ENCODE measurements around the gene LMX1B. TPM values are rescaled to one million over a fixed set of nuclear protein-coding genes. Genes with fewer than 3 reads are reported as not detected.

Gene LMX1B
- total RNA-seq, 1 donor from 2014 or later, result under 0.01 TPM

DNA sequence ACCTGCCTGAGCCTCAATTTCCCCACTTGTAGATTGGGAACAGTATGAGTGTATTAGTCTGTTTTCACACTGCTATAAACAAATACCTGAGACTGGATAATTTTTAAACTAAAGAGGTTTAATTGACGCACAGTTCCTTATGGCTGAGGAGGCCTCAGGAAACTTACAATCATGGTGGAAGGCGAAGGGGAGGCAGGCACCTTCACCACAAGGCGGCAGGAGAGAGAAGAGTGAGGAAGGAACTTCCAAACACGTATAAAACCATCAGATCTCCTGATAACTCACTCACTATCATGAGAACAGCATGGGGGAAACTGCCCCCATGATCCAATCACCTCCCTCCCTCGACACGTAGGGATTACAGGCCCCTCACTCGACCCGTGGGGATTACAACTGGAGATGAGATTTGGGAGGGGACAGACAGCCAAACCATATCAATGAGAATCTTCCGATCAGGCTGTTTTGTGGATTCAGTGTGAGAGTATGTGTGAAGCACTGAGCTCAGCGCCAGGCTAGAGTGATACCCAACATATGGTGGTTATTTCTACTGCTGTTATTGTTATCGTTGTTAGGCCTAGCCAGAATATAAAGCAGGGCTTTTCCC, 14.6 kb upstream of the LMX1B start:
- no peak overlapping the region for H3K27ac ChIP-seq (ENCODE audit: low read depth, low read length)
- H3K36me3 ChIP-seq (ENCODE audit: control insufficient read depth in 3 of 3, insufficient read depth in 3 of 3, low read length in 3 of 3), result no peaks in the 10 kb centered on the region
- H3K9me3 ChIP-seq (ENCODE audit: control insufficient read depth in 3 of 3, low read length in 3 of 3), result no peaks in the 10 kb centered on the region
- no peak overlapping the region for H3K9ac ChIP-seq (ENCODE audit: low read depth in 1 of 3, low read length in 3 of 3)
- peaks cover 0 to 8% (median 3%) of the 10 kb centered on the region in 3 donors for H3K27me3 ChIP-seq (ENCODE audit: control insufficient read depth in 3 of 3, insufficient read depth in 3 of 3, low read length in 3 of 3)
- H3K4me3 ChIP-seq (ENCODE audit: low read length in 3 of 3), result no peak overlapping the region
- H3K4me1 ChIP-seq (ENCODE audit: control insufficient read depth in 3 of 3, insufficient read depth in 3 of 3, low read length in 3 of 3), result no peaks in the 10 kb centered on the region

DNA sequence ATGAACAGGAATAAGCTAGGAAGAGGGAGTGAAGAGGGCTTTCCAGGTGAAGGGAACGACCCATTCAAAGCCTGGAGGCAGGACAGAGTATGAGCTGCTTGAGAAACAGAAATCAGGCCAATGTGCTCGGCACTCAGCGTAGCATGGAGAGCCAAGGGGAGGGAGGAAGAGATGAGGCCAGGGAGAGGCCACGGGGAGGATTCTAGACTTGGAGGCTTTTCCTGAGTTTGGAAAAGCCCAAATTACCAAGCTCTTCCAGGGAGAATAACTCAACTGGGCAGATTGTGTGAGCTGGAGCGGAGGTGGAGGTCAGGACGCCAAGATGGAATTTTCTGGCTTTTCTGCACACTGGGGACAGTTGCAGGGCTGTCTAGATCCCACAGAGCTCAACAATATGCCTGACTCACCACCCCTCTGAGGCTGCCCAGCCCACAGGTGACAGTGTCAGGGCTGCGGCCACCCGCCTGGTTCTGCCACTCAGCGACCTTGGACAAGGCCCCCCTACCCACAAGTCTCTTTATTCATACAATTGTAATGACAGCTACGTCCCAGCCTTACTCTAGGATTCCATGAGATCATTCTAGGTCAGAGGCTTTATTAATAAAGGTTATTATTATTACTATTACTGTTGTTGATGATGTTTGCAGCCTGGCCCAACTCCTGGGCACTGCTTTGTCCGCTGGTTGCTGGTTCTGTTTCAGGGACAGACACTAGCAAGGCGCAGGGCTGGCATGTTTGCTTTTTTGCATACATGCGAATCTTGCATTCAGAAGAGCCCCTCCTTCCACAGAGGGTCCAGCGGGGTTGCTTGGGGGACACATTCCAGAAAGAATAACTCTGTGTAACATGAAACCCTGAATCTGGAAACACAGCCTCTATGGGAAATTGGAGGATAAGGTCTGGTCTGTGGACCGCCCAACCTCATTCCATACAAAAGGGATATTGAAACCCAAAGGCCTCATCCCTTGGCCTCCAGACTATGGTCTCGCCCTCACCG, 9.4 kb upstream of the LMX1B start:
- H3K4me1 ChIP-seq (ENCODE audit: control insufficient read depth in 3 of 3, insufficient read depth in 3 of 3, low read length in 3 of 3), result no peaks in the 10 kb centered on the region
- H3K36me3 ChIP-seq (ENCODE audit: control insufficient read depth in 3 of 3, insufficient read depth in 3 of 3, low read length in 3 of 3), result no peaks in the 10 kb centered on the region
- no peak overlapping the region for H3K4me3 ChIP-seq (ENCODE audit: low read length in 3 of 3)
- H3K9ac ChIP-seq (ENCODE audit: low read depth in 1 of 3, low read length in 3 of 3), result no peak overlapping the region
- H3K27ac ChIP-seq (ENCODE audit: low read depth, low read length), result no peak overlapping the region
- H3K27me3 ChIP-seq (ENCODE audit: control insufficient read depth in 3 of 3, insufficient read depth in 3 of 3, low read length in 3 of 3), result peaks cover 12 to 18% (median 13%) of the 10 kb centered on the region in 3 donors
- H3K9me3 ChIP-seq (ENCODE audit: control insufficient read depth in 3 of 3, low read length in 3 of 3), result no peaks in the 10 kb centered on the region

DNA sequence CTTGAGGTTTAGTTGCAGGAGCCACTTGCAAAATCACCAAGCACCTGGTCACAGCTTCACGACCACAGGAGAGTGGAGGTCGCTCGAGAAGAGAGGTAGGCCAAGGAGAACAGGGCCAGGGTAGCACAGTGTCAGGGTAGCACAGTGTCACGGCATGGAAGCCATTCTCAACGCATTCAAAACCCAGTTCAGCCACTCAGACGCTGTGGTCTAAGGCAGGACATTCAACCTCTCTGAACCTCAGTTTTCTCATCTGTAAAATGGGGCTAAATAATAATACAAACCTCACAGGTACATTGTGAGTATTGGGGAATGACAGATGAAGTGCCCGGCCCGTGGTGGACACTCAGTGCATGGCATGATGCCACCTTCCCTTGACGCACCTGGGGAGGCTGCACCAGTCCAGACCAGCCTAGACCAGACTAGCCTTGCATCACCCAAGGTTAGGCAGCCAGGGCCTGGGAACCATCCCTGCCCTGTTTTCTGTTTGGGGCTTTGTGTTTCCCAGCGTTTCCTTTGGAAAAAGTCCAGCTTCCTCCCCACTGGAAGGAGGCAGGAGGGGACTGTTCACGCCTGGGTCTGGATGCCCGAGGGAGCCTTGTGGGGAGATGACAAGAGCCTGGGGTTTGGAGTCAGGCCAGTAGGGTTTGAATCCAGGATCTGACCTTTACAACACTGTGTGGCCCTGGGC, 7.8 kb upstream of the LMX1B start:
- no peaks in the 10 kb centered on the region for H3K36me3 ChIP-seq (ENCODE audit: control insufficient read depth in 3 of 3, insufficient read depth in 3 of 3, low read length in 3 of 3)
- H3K4me1 ChIP-seq (ENCODE audit: control insufficient read depth in 3 of 3, insufficient read depth in 3 of 3, low read length in 3 of 3), result peaks cover 0 to 5% (median 5%) of the 10 kb centered on the region in 3 donors
- H3K9me3 ChIP-seq (ENCODE audit: control insufficient read depth in 3 of 3, low read length in 3 of 3), result no peaks in the 10 kb centered on the region
- no peak overlapping the region for H3K9ac ChIP-seq (ENCODE audit: low read depth in 1 of 3, low read length in 3 of 3)
- H3K27me3 ChIP-seq (ENCODE audit: control insufficient read depth in 3 of 3, insufficient read depth in 3 of 3, low read length in 3 of 3), result peaks cover 26 to 33% (median 26%) of the 10 kb centered on the region in 3 donors
- no peak overlapping the region for H3K4me3 ChIP-seq (ENCODE audit: low read length in 3 of 3)
- H3K27ac ChIP-seq (ENCODE audit: low read depth, low read length), result no peak overlapping the region

DNA sequence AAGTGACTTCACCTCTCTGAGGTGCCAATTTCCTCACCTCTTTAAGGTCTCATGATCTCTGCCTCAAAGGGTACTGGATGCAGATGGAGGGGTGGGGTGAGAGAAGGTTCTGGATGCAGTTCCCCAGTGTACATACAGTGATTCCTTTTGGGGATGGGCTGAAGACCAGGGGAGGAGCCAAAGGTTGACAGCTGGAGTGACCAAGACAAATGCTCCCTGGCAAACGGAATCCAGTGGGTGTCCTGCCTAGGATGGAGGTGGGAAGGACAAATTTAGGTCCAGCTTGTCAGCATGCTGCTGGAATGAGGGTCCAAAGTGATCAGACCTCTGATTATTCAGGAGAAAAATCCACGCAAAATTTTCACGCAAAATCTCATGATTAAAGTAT, 7.3 kb upstream of the LMX1B start:
- Histone ChIP-seq H3K9me3 (ENCODE audit: control insufficient read depth in 3 of 3, low read length in 3 of 3) (no peaks in the 10 kb centered on the region), H3K27me3 (ENCODE audit: control insufficient read depth in 3 of 3, insufficient read depth in 3 of 3, low read length in 3 of 3) (peaks cover 32 to 39% (median 32%) of the 10 kb centered on the region in 3 donors), H3K27ac (ENCODE audit: low read depth, low read length) (no peak overlapping the region), H3K36me3 (ENCODE audit: control insufficient read depth in 3 of 3, insufficient read depth in 3 of 3, low read length in 3 of 3) (no peaks in the 10 kb centered on the region), H3K9ac (ENCODE audit: low read depth in 1 of 3, low read length in 3 of 3) (no peak overlapping the region), H3K4me1 (ENCODE audit: control insufficient read depth in 3 of 3, insufficient read depth in 3 of 3, low read length in 3 of 3) (peaks cover 4 to 10% (median 10%) of the 10 kb centered on the region in 3 donors), H3K4me3 (ENCODE audit: low read length in 3 of 3) (no peak overlapping the region)

DNA sequence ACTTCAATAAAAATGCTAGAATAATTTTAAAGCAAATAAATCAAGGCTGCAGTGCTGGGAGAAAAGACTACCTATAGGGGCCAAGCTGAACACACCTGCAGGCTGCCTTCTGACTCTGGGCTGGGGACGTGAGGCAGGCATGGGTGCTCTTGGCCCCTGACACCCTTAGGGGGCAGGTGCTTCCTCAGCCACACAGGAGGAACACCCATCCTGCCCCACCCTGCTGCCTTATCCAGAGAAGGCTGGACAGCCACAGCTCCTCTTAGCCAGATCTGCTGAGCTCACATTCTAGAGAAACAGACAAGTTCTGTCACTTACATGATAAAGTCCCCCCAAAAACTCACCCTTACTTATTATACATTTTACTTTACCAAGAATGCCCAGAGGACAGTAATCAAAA, 6.6 kb upstream of the LMX1B start:
- Histone ChIP-seq H3K4me3 (ENCODE audit: low read length in 3 of 3) (no peak overlapping the region), H3K27ac (ENCODE audit: low read depth, low read length) (no peak overlapping the region), H3K9ac (ENCODE audit: low read depth in 1 of 3, low read length in 3 of 3) (no peak overlapping the region), H3K36me3 (ENCODE audit: control insufficient read depth in 3 of 3, insufficient read depth in 3 of 3, low read length in 3 of 3) (no peaks in the 10 kb centered on the region), H3K27me3 (ENCODE audit: control insufficient read depth in 3 of 3, insufficient read depth in 3 of 3, low read length in 3 of 3) (peaks cover 36 to 45% (median 38%) of the 10 kb centered on the region in 3 donors), H3K4me1 (ENCODE audit: control insufficient read depth in 3 of 3, insufficient read depth in 3 of 3, low read length in 3 of 3) (peaks cover 10 to 16% (median 15%) of the 10 kb centered on the region in 3 donors), H3K9me3 (ENCODE audit: control insufficient read depth in 3 of 3, low read length in 3 of 3) (no peaks in the 10 kb centered on the region)

DNA sequence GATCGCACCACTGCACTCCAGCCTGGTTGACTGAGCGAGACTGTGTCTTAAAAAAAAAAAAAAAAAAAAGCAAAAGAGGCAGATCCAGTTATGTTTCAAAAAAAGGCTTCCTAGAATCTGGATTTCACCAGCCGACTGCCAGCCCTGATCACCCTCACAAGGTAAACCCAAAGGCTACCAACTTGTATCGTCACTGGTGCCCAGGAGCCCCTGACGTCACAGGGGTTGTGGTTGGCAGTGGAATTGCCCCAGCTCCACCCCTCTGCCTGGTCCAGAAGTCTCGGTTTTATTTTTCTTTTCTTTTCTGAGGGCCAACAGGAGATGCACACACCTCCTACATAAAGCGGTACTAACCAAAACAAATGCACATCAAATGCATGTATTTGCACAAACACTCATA, 6.0 kb upstream of the LMX1B start:
- Histone ChIP-seq H3K27ac (ENCODE audit: low read depth, low read length) (no peak overlapping the region), H3K9me3 (ENCODE audit: control insufficient read depth in 3 of 3, low read length in 3 of 3) (no peaks in the 10 kb centered on the region), H3K4me3 (ENCODE audit: low read length in 3 of 3) (no peak overlapping the region), H3K9ac (ENCODE audit: low read depth in 1 of 3, low read length in 3 of 3) (no peak overlapping the region), H3K36me3 (ENCODE audit: control insufficient read depth in 3 of 3, insufficient read depth in 3 of 3, low read length in 3 of 3) (no peaks in the 10 kb centered on the region), H3K4me1 (ENCODE audit: control insufficient read depth in 3 of 3, insufficient read depth in 3 of 3, low read length in 3 of 3) (peaks cover 14 to 21% (median 19%) of the 10 kb centered on the region in 3 donors), H3K27me3 (ENCODE audit: control insufficient read depth in 3 of 3, insufficient read depth in 3 of 3, low read length in 3 of 3) (peaks cover 40 to 51% (median 43%) of the 10 kb centered on the region in 3 donors)

DNA sequence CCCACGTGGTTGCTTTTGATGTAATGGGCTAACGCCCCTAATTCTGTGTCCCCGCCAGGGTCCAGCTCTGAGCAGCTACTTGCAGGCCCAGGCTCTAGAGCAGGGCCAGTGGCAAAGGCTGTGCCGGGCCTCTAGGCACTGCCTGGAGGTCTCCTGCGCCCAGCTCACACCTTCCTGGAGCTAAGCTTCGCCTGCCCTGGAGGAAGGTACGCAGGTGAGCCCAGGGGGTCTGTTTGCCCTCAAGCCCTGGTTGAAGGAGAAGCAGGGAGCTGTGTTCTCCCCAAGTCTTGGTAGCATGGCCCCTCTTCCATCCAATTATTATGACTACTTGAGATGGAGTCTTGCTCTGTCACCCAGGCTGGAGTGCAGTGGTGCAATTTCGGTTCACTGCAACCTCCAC, 5.2 kb upstream of the LMX1B start:
- peaks cover 47 to 58% (median 51%) of the 10 kb centered on the region in 3 donors for H3K27me3 ChIP-seq (ENCODE audit: control insufficient read depth in 3 of 3, insufficient read depth in 3 of 3, low read length in 3 of 3)
- peaks cover 19 to 26% (median 22%) of the 10 kb centered on the region in 3 donors for H3K4me1 ChIP-seq (ENCODE audit: control insufficient read depth in 3 of 3, insufficient read depth in 3 of 3, low read length in 3 of 3)

DNA sequence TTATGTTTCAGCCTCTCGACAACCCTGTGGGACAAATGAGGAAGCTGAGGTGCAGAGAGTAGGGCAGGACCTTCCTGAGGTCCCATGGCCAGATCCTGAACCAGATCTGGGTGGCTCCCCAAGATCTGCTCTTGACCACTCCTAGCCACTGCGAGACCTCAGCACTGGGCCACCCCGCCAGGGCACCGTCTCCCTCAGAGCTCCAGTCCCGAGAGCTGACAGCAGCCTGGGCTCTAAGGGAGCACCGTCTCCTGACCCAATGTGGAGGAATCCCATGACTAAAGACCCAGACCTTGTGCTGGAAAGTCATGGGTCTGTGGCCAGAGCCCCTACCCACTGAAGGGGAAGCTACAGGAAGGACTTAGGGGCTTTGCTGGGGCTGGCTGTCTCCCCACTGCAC, 4.5 kb upstream of the LMX1B start:
- Histone ChIP-seq H3K36me3 (ENCODE audit: control insufficient read depth in 3 of 3, insufficient read depth in 3 of 3, low read length in 3 of 3) (no peaks in the 10 kb centered on the region), H3K27ac (ENCODE audit: low read depth, low read length) (no peak overlapping the region), H3K4me1 (ENCODE audit: control insufficient read depth in 3 of 3, insufficient read depth in 3 of 3, low read length in 3 of 3) (peaks cover 19 to 26% (median 22%) of the 10 kb centered on the region in 3 donors), H3K27me3 (ENCODE audit: control insufficient read depth in 3 of 3, insufficient read depth in 3 of 3, low read length in 3 of 3) (peaks cover 47 to 58% (median 47%) of the 10 kb centered on the region in 3 donors), H3K9me3 (ENCODE audit: control insufficient read depth in 3 of 3, low read length in 3 of 3) (no peaks in the 10 kb centered on the region), H3K9ac (ENCODE audit: low read depth in 1 of 3, low read length in 3 of 3) (no peak overlapping the region), H3K4me3 (ENCODE audit: low read length in 3 of 3) (no peak overlapping the region)

More for the DNA sequence above, 5.2 kb upstream of the LMX1B start:
- H3K36me3 ChIP-seq (ENCODE audit: control insufficient read depth in 3 of 3, insufficient read depth in 3 of 3, low read length in 3 of 3), result no peaks in the 10 kb centered on the region
- H3K9me3 ChIP-seq (ENCODE audit: control insufficient read depth in 3 of 3, low read length in 3 of 3), result no peaks in the 10 kb centered on the region
- no peak overlapping the region for H3K9ac ChIP-seq (ENCODE audit: low read depth in 1 of 3, low read length in 3 of 3)
- H3K27ac ChIP-seq (ENCODE audit: low read depth, low read length), result no peak overlapping the region
- H3K4me3 ChIP-seq (ENCODE audit: low read length in 3 of 3), result no peak overlapping the region

DNA sequence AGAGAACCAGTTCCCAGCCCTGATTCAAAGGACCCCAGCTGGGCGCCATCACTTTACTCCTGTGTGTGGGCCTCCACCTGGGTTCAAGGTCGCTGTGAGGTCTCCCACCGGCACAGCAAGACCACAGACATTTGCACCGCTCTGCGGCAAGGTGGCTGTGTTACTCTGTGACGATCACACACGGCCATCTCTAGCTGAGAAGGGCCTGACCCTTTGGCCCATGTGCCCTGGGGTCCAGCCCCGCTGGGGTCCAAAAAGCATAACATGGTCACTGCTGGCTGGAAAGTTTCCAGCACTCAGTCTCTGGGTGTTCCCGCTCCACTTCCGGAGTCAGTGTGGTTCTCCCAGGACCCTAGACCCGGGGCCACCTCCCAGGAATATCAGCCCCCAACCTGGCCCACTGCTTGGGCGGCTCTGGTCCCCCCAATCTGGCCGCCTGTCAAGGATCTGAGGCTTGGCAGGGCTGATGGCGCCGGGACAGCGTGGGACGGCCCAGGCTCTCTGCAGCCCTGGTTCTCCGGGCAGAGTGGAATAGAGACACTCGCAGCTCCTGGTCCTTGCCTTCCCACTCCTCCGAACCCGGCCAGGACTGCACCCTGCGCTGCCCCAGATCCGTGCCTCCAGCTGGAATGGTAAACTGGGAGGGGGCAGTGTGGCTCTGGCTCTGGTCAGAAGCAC, 3.9 kb upstream of the LMX1B start:
- Histone ChIP-seq H3K9ac (ENCODE audit: low read depth in 1 of 3, low read length in 3 of 3) (no peak overlapping the region), H3K36me3 (ENCODE audit: control insufficient read depth in 3 of 3, insufficient read depth in 3 of 3, low read length in 3 of 3) (no peaks in the 10 kb centered on the region), H3K27ac (ENCODE audit: low read depth, low read length) (no peak overlapping the region), H3K4me1 (ENCODE audit: control insufficient read depth in 3 of 3, insufficient read depth in 3 of 3, low read length in 3 of 3) (peaks cover 20 to 32% (median 22%) of the 10 kb centered on the region in 3 donors), H3K27me3 (ENCODE audit: control insufficient read depth in 3 of 3, insufficient read depth in 3 of 3, low read length in 3 of 3) (peaks cover 53 to 64% (median 53%) of the 10 kb centered on the region in 3 donors), H3K9me3 (ENCODE audit: control insufficient read depth in 3 of 3, low read length in 3 of 3) (no peaks in the 10 kb centered on the region), H3K4me3 (ENCODE audit: low read length in 3 of 3) (no peak overlapping the region)

Measured in skeletal muscle tissue (tissue), 4 donors.